DND-41 (cell line): ENCODE data around the gene WDR70.

Experiments
- EZH2 ChIP-seq: IDR thresholded peaks from 3 replicates; pipeline ENCODE4 v1.6.1; 2012; ENCODE audit warnings: borderline replicate concordance, low read depth, mild to moderate bottlenecking, moderate library complexity, low read length, inconsistent platforms; ENCODE audit not compliant: severe bottlenecking
- TF ChIP-seq, protein P1 (sequence below): IDR thresholded peaks from 2 replicates; pipeline ENCODE4 v1.5.1; 2012; ENCODE audit warnings: borderline replicate concordance, low read length, moderate library complexity, mild to moderate bottlenecking; ENCODE audit not compliant: poor library complexity, severe bottlenecking; ENCODE audit errors: extremely low read depth

DNA sequence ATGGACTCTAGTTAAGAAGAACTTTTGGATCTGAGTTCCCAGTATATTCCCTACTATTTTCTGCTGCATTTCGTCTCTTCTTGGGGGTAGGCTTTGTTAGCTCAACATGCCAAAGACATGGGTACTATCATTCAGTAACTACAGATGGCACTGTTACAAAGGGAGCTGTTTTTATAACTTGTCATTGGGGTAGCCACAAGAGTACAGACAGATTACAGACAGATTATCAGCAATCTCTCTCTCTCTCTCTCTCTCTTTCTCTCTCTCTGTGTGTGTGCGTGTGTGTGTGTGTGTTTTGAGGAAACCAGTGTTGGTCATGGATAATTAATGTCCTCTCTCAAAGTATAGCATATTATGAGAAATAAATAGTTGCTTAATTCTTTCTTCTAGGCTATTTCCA is 116.1 kb downstream of the WDR70 start:
- TF ChIP-seq, protein P1, sequence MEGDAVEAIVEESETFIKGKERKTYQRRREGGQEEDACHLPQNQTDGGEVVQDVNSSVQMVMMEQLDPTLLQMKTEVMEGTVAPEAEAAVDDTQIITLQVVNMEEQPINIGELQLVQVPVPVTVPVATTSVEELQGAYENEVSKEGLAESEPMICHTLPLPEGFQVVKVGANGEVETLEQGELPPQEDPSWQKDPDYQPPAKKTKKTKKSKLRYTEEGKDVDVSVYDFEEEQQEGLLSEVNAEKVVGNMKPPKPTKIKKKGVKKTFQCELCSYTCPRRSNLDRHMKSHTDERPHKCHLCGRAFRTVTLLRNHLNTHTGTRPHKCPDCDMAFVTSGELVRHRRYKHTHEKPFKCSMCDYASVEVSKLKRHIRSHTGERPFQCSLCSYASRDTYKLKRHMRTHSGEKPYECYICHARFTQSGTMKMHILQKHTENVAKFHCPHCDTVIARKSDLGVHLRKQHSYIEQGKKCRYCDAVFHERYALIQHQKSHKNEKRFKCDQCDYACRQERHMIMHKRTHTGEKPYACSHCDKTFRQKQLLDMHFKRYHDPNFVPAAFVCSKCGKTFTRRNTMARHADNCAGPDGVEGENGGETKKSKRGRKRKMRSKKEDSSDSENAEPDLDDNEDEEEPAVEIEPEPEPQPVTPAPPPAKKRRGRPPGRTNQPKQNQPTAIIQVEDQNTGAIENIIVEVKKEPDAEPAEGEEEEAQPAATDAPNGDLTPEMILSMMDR = peak; percentile 26
- no peak for TF ChIP-seq EZH2
